ENCODE data around the gene CREBZF. TPM values are rescaled to one million over a fixed set of nuclear protein-coding genes. Genes with fewer than 3 reads are reported as not detected.
"Not testable (repeated sequence)": the region's sequence is repeated elsewhere in the genome, so short reads cannot be mapped to it uniquely, and the experiment has no call there.

The CREBZF gene
- total and polyA plus RNA-seq, 2 experiments from 2014 or later, result 46.0 to 69.7 TPM

- H3K4me3 ChIP-seq, result no peak overlapping the region
- H4K20me1 ChIP-seq (ENCODE audit: insufficient read depth, poor library complexity, severe bottlenecking), result peaks cover 61% of the 10 kb centered on the region
- H3K27me3 ChIP-seq, result no peaks in the 10 kb centered on the region
- no peak overlapping the region for H2AFZ ChIP-seq
- H3K79me2 ChIP-seq, result peaks cover 69% of the 10 kb centered on the region
- no peak for TF ChIP-seq CTCF (IDR thresholded peaks at IDR 0.05; ENCODE audit: poor library complexity)
- no peak for TF ChIP-seq EZH2 (IDR thresholded peaks at IDR 0.05; ENCODE audit: borderline replicate concordance)
- TF ChIP-seq EZH2phosphoT487 (IDR thresholded peaks at IDR 0.05; ENCODE audit: low read depth, severe bottlenecking, unreplicated experiment), result no peak
- no peaks in the 10 kb centered on the region for H3K9me2 ChIP-seq (replicated peaks; ENCODE audit: insufficient read depth)
- H3K36me3 ChIP-seq (replicated peaks; ENCODE audit: insufficient read depth, low read depth), result no peaks in the 10 kb centered on the region
- H3K4me2 ChIP-seq, result no peak overlapping the region
- no peak overlapping the region for H3K27ac ChIP-seq
- DNase-seq (ENCODE audit: low spot score), result no peak
- WGBS (ENCODE audit: low lambda C conversion rate, missing lambda C conversion rate), result 79% methylated on average over 1 of the region's 1 CpG
- no peaks in the 10 kb centered on the region for H3K9me3 ChIP-seq (ENCODE audit: low read depth)
- H3K4me1 ChIP-seq (ENCODE audit: insufficient read depth), result peaks cover 22% of the 10 kb centered on the region
These were observed 6.7 kb downstream of the CREBZF start for GRCh38 chr11:85658180-85658579.

GRCh38 chr11:85656777-85657176 lies 8.2 kb downstream of the CREBZF start:
- Histone ChIP-seq H3K4me1 (ENCODE audit: insufficient read depth) (peaks cover 15% of the 10 kb centered on the region), H3K4me3 (no peak overlapping the region), H3K9me3 (ENCODE audit: low read depth) (no peaks in the 10 kb centered on the region), H3K9me2 (replicated peaks; ENCODE audit: insufficient read depth) (no peaks in the 10 kb centered on the region), H4K20me1 (ENCODE audit: insufficient read depth, poor library complexity, severe bottlenecking) (peaks cover 47% of the 10 kb centered on the region), H3K27me3 (no peaks in the 10 kb centered on the region), H3K27ac (no peak overlapping the region), H2AFZ (no peak overlapping the region), H3K4me2 (no peak overlapping the region), H3K79me2 (peaks cover 55% of the 10 kb centered on the region), H3K36me3 (replicated peaks; ENCODE audit: insufficient read depth, low read depth) (no peaks in the 10 kb centered on the region)
- no peak for DNase-seq (ENCODE audit: low spot score)
- 100% methylated on average over 1 of the region's 1 CpG for WGBS (ENCODE audit: low lambda C conversion rate, missing lambda C conversion rate)
- TF ChIP-seq EZH2phosphoT487 (IDR thresholded peaks at IDR 0.05; ENCODE audit: low read depth, severe bottlenecking, unreplicated experiment) (no peak), EZH2 (IDR thresholded peaks at IDR 0.05; ENCODE audit: borderline replicate concordance) (no peak), CTCF (IDR thresholded peaks at IDR 0.05; ENCODE audit: poor library complexity) (no peak)

- not testable (repeated sequence) for H3K9me3 ChIP-seq (ENCODE audit: low read depth); H3K4me3 ChIP-seq; H3K4me1 ChIP-seq (ENCODE audit: insufficient read depth); H3K9me2 ChIP-seq (replicated peaks; ENCODE audit: insufficient read depth); DNase-seq (ENCODE audit: low spot score); H3K27ac ChIP-seq; H2AFZ ChIP-seq; H3K27me3 ChIP-seq; H3K4me2 ChIP-seq; H3K36me3 ChIP-seq (replicated peaks; ENCODE audit: insufficient read depth, low read depth)
- 97% methylated on average over 4 of the region's 4 CpGs for WGBS (ENCODE audit: low lambda C conversion rate, missing lambda C conversion rate)
- Histone ChIP-seq H3K79me2 (peaks cover 42% of the 10 kb centered on the region), H4K20me1 (ENCODE audit: insufficient read depth, poor library complexity, severe bottlenecking) (peaks cover 22% of the 10 kb centered on the region)
These were observed 10.6 kb downstream of the CREBZF start for GRCh38 chr11:85654343-85654742.

- no peaks in the 10 kb centered on the region for H3K9me3 ChIP-seq (ENCODE audit: low read depth)
- no peak overlapping the region for H3K4me3 ChIP-seq
- H3K9me2 ChIP-seq (replicated peaks; ENCODE audit: insufficient read depth), result no peaks in the 10 kb centered on the region
- no peaks in the 10 kb centered on the region for H3K36me3 ChIP-seq (replicated peaks; ENCODE audit: insufficient read depth, low read depth)
- no peak overlapping the region for H3K27ac ChIP-seq
- TF ChIP-seq EZH2phosphoT487 (IDR thresholded peaks at IDR 0.05; ENCODE audit: low read depth, severe bottlenecking, unreplicated experiment), result no peak
- TF ChIP-seq EZH2 (IDR thresholded peaks at IDR 0.05; ENCODE audit: borderline replicate concordance), result no peak
- no peak for TF ChIP-seq CTCF (IDR thresholded peaks at IDR 0.05; ENCODE audit: poor library complexity)
- DNase-seq (ENCODE audit: low spot score), result no peak
- 80% methylated on average over 3 of the region's 3 CpGs for WGBS (ENCODE audit: low lambda C conversion rate, missing lambda C conversion rate)
- H3K27me3 ChIP-seq, result no peaks in the 10 kb centered on the region
- no peak overlapping the region for H2AFZ ChIP-seq
- no peaks in the 10 kb centered on the region for H3K4me1 ChIP-seq (ENCODE audit: insufficient read depth)
- peaks cover 39% of the 10 kb centered on the region for H3K79me2 ChIP-seq
- no peak overlapping the region for H3K4me2 ChIP-seq
- peaks cover 8% of the 10 kb centered on the region for H4K20me1 ChIP-seq (ENCODE audit: insufficient read depth, poor library complexity, severe bottlenecking)
These were observed 12.0 kb downstream of the CREBZF start for GRCh38 chr11:85652786-85653447.

Measured in hepatocyte (in vitro differentiated cells).